A549 (cell line): ENCODE measurements around the gene CERS6. TPM values are rescaled to one million over a fixed set of nuclear protein-coding genes. Genes with fewer than 3 reads are reported as not detected.

Experiments
- ATAC-seq, 2 experiments: fragments of 200-7000 bp in 1 of 2; fragments of >200 bp in 1 of 2; cut with Nextera tagmentation in 1 of 2; cut with Tn5 transposase in 1 of 2; 3 replicates each; pipeline versions ENCODE4 v1.8.0 to v1.9.1; 2018 to 2020; ENCODE audit warnings: mild to moderate bottlenecking in 1 of 2, moderate library complexity in 1 of 2
- CTCF ChIA-PET: fragments of 300-600 bp; sonication (Branson Sonifier 250); formaldehyde crosslinking; extraction: SDS; loops from one replicate; lab custom pipeline; 2021; ENCODE audit warnings: antibody characterized with exemption, inconsistent platforms; lab: Yijun Ruan, JAX
- POLR2A ChIA-PET: fragments of 350-600 bp; formaldehyde crosslinking; extraction: SDS; loops from one replicate; lab custom pipeline; 2021; ENCODE audit warnings: antibody characterized with exemption, inconsistent platforms; lab: Yijun Ruan, JAX
- DNase-seq, 2 experiments: peaks; one replicate each; pipeline versions ENCODE4 v3.0.0 to v3.0.0-alpha.2; 2011 to 2016; ENCODE audit warnings: low read depth in 1 of 2, low spot score in 1 of 2
- FAIRE-seq: peaks from 2 replicates; lab custom pipeline; 2011; peaks lifted over from hg19 to GRCh38; lab: Jason Lieb, UNC
- H3K27ac ChIP-seq, 2 experiments: fragments of >200 bp; sonication (Bioruptor Twin); formaldehyde crosslinking; 3 replicates each; pipeline ENCODE4 v1.5.1; 2016 to 2017
- H3K4me1 ChIP-seq: fragments of >200 bp; sonication (Bioruptor Twin); formaldehyde crosslinking; 3 replicates; pipeline ENCODE4 v1.6.1; 2016
- H3K4me2 ChIP-seq: fragments of >200 bp; sonication (Bioruptor Twin); formaldehyde crosslinking; 3 replicates; pipeline ENCODE4 v1.6.1; 2016
- H3K4me3 ChIP-seq: fragments of >200 bp; sonication (Bioruptor Twin); formaldehyde crosslinking; 3 replicates; pipeline ENCODE4 v1.5.1; 2016
- H3K9me3 ChIP-seq: fragments of >200 bp; sonication (Bioruptor Twin); formaldehyde crosslinking; 3 replicates; pipeline ENCODE4 v1.6.1; 2016
- CBX8 ChIP-seq: fragments of 200-600 bp; sonication (generic); IDR thresholded peaks from 2 replicates; pipeline ENCODE4 v1.6.1; 2016
- CHD2 ChIP-seq: fragments of 150-350 bp; IDR thresholded peaks from 2 replicates; pipeline ENCODE4 v1.6.1; 2014; ENCODE audit warnings: low read length; ENCODE audit not compliant: partially characterized antibody
- EHF ChIP-seq: fragments of 250-450 bp; sonication (Bioruptor Pico); IDR thresholded peaks from 2 replicates; pipeline ENCODE4 v1.5.0; 2020; ENCODE audit warnings: mild to moderate bottlenecking
- EHMT2 ChIP-seq: fragments of 200-600 bp; sonication (generic); IDR thresholded peaks from 2 replicates; pipeline ENCODE4 v1.6.1; 2016; ENCODE audit warnings: antibody characterized with exemption, low read depth, mild to moderate bottlenecking, moderate library complexity
- FOSL2 ChIP-seq, 2 experiments: fragments of 450-650 bp in 1 of 2; fragments of >200 bp in 1 of 2; sonication (Bioruptor Twin) in 1 of 2; formaldehyde crosslinking; IDR thresholded peaks; 2 replicates each; pipeline versions ENCODE4 v1.5.0 to v1.6.1; 2016 to 2020; ENCODE audit warnings: mild to moderate bottlenecking in 1 of 2, moderate library complexity in 1 of 2
- HDAC2 ChIP-seq: fragments of 200-600 bp; sonication (generic); IDR thresholded peaks from 2 replicates; pipeline ENCODE4 v1.6.1; 2016
- HEYL ChIP-seq: fragments of 250-450 bp; sonication (Bioruptor Pico); IDR thresholded peaks from 2 replicates; pipeline ENCODE4 v1.8.0; 2021; ENCODE audit warnings: mild to moderate bottlenecking, moderate library complexity
- HOXA7 ChIP-seq: fragments of 250-450 bp; sonication (Bioruptor Pico); IDR thresholded peaks from 2 replicates; pipeline ENCODE4 v1.5.0; 2020; ENCODE audit warnings: mild to moderate bottlenecking, moderate library complexity
- MAZ ChIP-seq: fragments of 150-350 bp; IDR thresholded peaks from 2 replicates; pipeline ENCODE4 v1.6.1; 2014; ENCODE audit warnings: antibody characterized with exemption, low read depth, low read length, borderline replicate concordance
- MYC ChIP-seq: IDR thresholded peaks from 2 replicates; pipeline ENCODE4 v1.6.1; 2012; ENCODE audit warnings: mild to moderate bottlenecking, inconsistent platforms, low read length, improper control_type of control experiment, borderline replicate concordance
- NFE2L2 ChIP-seq: fragments of 150-350 bp; conservative IDR thresholded peaks from 2 replicates; pipeline ENCODE4 v1.6.1; 2014; ENCODE audit warnings: low read length
- NR3C1 ChIP-seq: fragments of >200 bp; sonication (Bioruptor Twin); formaldehyde crosslinking; IDR thresholded peaks from 3 replicates; pipeline ENCODE4 v1.6.1; 2017
- POLR2AphosphoS2 ChIP-seq: conservative IDR thresholded peaks from 2 replicates; pipeline ENCODE4 v1.6.1; 2012; ENCODE audit warnings: low read length, improper control_type of control experiment, inconsistent platforms
- RFX5 ChIP-seq: fragments of 450-650 bp; IDR thresholded peaks from 2 replicates; pipeline ENCODE4 v1.7.1; 2014; ENCODE audit warnings: antibody characterized with exemption, mild to moderate bottlenecking, moderate library complexity
- RNF2 ChIP-seq: fragments of 200-600 bp; sonication (generic); IDR thresholded peaks from 2 replicates; pipeline ENCODE4 v1.6.1; 2016; ENCODE audit warnings: low read depth, mild to moderate bottlenecking, antibody characterized with exemption, moderate library complexity, borderline replicate concordance
- TFCP2L1 ChIP-seq: fragments of 250-450 bp; sonication (Bioruptor Pico); IDR thresholded peaks from 2 replicates; pipeline ENCODE4 v1.5.0; 2021; ENCODE audit warnings: mild to moderate bottlenecking
- ZC3H11A ChIP-seq: fragments of 450-650 bp; IDR thresholded peaks from 2 replicates; pipeline ENCODE4 v1.6.1; 2014; ENCODE audit warnings: antibody characterized with exemption, mild to moderate bottlenecking
- ZFP36 ChIP-seq: fragments of 450-650 bp; IDR thresholded peaks from 2 replicates; pipeline ENCODE4 v1.6.1; 2014; ENCODE audit warnings: borderline replicate concordance; ENCODE audit not compliant: partially characterized antibody
- ZNF302 ChIP-seq: fragments of 250-450 bp; sonication (Bioruptor Pico); IDR thresholded peaks from 2 replicates; pipeline ENCODE4 v1.9.0; 2021; ENCODE audit warnings: inconsistent platforms, mild to moderate bottlenecking, moderate library complexity
- ZSCAN20 ChIP-seq: fragments of 250-450 bp; sonication (Bioruptor Pico); IDR thresholded peaks from 2 replicates; pipeline ENCODE4 v1.8.0; 2022; ENCODE audit warnings: mild to moderate bottlenecking, moderate library complexity
- WGBS: methylation state at CpG from one replicate; pipeline ENCODE4 v1.1.6; 2017; ENCODE audit errors: missing lambda C conversion rate; 5-methylcytosine and 5-hydroxymethylcytosine counted together
- polyA plus RNA-seq, 4 experiments: library from polyadenylated mRNA; depleted of rRNA in 3 of 4; stranded (reverse); fragments of >200 nt; fragmentation: RNase III in 1 of 4; extraction: RNeasy Plus Mini Kit Qiagen cat#74134 plus additional on column Dnase treatment in 1 of 4; gene quantifications; 2 replicates in 3 of 4; 3 replicates in 1 of 4; pipeline ENCODE4 v1.2.3, GENCODE V29; 2011 to 2017
- TF ChIP-seq, protein P1 (sequence below): IDR thresholded peaks from 2 replicates; pipeline ENCODE4 v1.6.1; 2012
- TF ChIP-seq, protein P2 (sequence below): IDR thresholded peaks from 2 replicates; pipeline ENCODE4 v1.6.1; 2012; ENCODE audit warnings: low read depth, borderline replicate concordance
- TF ChIP-seq, protein P3 (sequence below): fragments of 200-600 bp; sonication (generic); IDR thresholded peaks from 2 replicates; pipeline ENCODE4 v1.6.1; 2016; ENCODE audit warnings: antibody characterized with exemption, mild to moderate bottlenecking, moderate library complexity
- TF ChIP-seq, protein P4 (sequence below): fragments of >200 bp; sonication (Bioruptor Twin); formaldehyde crosslinking; IDR thresholded peaks from 3 replicates; pipeline ENCODE4 v1.6.1; 2016
- TF ChIP-seq, protein P5 (sequence below): fragments of 250-450 bp; sonication (Bioruptor Pico); IDR thresholded peaks from 2 replicates; pipeline ENCODE4 v1.5.0; 2020; ENCODE audit warnings: low read depth, mild to moderate bottlenecking, moderate library complexity

Gene CERS6
- polyA plus RNA-seq, 2 of the 4 experiments (the other 2 are of a cell fraction), result 12.0 to 16.9 TPM

DNA sequence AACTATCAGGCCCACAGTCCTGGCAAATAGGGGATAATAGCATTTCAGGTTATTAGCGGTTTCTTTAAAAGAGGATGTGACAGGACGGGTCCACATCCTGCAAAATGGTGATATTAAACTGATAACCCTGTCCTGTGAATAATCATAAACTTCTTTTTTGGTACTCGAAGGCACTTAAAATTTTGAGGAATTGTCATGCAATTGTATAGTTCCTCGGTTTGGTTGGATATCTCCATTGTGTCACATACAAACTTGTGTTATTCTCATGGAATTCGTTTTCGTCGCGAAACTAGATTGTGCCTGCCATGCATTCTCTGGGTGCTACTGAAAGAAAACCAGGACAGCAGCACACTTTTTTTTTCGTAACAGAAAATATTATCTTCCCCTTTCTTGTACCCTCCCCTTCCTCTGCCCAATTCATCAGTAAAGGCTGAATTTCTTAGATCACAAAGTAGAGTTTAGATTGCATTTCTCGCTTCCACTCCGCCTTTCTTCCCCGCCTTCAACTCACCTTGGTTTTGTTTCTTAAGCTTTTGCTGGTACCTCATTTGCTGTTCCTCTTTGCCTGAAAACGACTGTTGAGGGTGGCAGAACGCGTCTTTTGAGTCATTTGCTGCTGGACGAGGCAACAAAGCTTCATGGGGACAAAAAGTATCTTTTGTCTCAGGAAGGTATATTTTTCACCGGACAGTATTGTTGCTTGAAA, 1.3 kb downstream of the CERS6 start (continued):
- TF ChIP-seq, protein P1, sequence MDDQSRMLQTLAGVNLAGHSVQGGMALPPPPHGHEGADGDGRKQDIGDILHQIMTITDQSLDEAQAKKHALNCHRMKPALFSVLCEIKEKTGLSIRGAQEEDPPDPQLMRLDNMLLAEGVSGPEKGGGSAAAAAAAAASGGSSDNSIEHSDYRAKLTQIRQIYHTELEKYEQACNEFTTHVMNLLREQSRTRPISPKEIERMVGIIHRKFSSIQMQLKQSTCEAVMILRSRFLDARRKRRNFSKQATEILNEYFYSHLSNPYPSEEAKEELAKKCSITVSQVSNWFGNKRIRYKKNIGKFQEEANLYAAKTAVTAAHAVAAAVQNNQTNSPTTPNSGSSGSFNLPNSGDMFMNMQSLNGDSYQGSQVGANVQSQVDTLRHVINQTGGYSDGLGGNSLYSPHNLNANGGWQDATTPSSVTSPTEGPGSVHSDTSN, result no peak
- no peak for TF ChIP-seq HDAC2

DNA sequence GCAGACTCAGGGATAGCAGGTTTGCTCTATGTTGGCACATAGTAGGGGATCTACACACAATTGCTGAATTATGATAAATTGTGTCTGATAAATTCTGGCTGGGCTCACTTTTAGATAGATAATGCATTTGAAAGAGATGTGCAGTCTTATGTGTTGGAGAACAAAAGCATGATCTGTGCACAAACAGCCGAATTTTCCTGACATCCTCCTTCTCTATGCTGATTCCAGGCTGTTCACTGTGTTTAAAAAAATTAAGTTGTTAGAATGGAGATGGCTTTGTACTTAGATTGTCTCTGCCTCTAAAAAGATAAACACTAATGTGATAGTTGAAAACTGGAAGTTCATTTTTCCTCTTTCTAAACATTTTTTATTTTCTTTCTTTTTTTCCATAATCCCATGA, 2.1 kb downstream of the CERS6 start:
- no peak overlapping the region for H3K27ac ChIP-seq
- peaks cover 17% of the 10 kb centered on the region for H3K4me1 ChIP-seq
- 79% methylated on average over 1 of the region's 1 CpG for WGBS
- no peak for FAIRE-seq
- peak overlapping the region; percentile 93 for H3K4me2 ChIP-seq
- no peak for ATAC-seq
- POLR2A ChIA-PET, result no interaction called here
- no peak overlapping the region for H3K4me3 ChIP-seq
- DNase-seq, result no peak
- TF ChIP-seq NFE2L2, result no peak
- TF ChIP-seq, protein P2, sequence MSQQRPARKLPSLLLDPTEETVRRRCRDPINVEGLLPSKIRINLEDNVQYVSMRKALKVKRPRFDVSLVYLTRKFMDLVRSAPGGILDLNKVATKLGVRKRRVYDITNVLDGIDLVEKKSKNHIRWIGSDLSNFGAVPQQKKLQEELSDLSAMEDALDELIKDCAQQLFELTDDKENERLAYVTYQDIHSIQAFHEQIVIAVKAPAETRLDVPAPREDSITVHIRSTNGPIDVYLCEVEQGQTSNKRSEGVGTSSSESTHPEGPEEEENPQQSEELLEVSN, result no peak
- TF ChIP-seq, protein P1, result no peak
- TF ChIP-seq HEYL, result no peak
- no peak for TF ChIP-seq HOXA7 (CRISPR knock-in tag)
- TF ChIP-seq POLR2AphosphoS2, result no peak
- TF ChIP-seq EHF (CRISPR knock-in tag), result no peak
- TF ChIP-seq RNF2, result no peak
- TF ChIP-seq EHMT2, result no peak
- TF ChIP-seq, all 56 proteins: peak for 0
- H3K9me3 ChIP-seq, result peaks cover 3% of the 10 kb centered on the region; the same call in 1 of the 3 replicates
- CTCF ChIA-PET, result no interaction called here

DNA sequence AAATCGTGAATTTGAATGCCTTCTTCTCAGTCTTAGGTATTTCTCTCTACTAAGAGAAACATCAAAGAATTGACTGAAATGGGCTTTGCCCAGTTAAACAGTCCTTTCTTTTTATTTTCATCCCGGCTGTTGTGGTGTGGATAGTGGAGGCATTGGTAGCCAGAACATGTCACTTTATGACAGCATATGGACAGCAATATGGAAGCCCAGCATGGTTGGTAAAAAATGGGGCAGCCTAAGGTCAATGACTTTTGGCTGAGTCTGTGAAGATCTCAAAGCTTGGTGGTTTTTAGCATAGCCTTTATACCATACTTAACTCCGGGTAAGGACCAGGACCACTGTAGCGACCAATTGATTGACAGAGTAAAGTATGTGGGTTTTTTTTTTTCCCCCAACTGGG, 3.2 kb downstream of the CERS6 start:
- FAIRE-seq, result no peak
- H3K9me3 ChIP-seq, result peaks cover 3% of the 10 kb centered on the region; the same call in 1 of the 3 replicates
- H3K4me1 ChIP-seq, result peaks cover 17% of the 10 kb centered on the region
- no peak overlapping the region for H3K27ac ChIP-seq
- no peak overlapping the region for H3K4me3 ChIP-seq
- POLR2A ChIA-PET, result no interaction called here
- CTCF ChIA-PET, result no interaction called here
- WGBS, result 90% methylated on average over 4 of the region's 4 CpGs
- H3K4me2 ChIP-seq, result no peak overlapping the region
- DNase-seq, result no peak
- ATAC-seq, result no peak
- TF ChIP-seq, protein P3, sequence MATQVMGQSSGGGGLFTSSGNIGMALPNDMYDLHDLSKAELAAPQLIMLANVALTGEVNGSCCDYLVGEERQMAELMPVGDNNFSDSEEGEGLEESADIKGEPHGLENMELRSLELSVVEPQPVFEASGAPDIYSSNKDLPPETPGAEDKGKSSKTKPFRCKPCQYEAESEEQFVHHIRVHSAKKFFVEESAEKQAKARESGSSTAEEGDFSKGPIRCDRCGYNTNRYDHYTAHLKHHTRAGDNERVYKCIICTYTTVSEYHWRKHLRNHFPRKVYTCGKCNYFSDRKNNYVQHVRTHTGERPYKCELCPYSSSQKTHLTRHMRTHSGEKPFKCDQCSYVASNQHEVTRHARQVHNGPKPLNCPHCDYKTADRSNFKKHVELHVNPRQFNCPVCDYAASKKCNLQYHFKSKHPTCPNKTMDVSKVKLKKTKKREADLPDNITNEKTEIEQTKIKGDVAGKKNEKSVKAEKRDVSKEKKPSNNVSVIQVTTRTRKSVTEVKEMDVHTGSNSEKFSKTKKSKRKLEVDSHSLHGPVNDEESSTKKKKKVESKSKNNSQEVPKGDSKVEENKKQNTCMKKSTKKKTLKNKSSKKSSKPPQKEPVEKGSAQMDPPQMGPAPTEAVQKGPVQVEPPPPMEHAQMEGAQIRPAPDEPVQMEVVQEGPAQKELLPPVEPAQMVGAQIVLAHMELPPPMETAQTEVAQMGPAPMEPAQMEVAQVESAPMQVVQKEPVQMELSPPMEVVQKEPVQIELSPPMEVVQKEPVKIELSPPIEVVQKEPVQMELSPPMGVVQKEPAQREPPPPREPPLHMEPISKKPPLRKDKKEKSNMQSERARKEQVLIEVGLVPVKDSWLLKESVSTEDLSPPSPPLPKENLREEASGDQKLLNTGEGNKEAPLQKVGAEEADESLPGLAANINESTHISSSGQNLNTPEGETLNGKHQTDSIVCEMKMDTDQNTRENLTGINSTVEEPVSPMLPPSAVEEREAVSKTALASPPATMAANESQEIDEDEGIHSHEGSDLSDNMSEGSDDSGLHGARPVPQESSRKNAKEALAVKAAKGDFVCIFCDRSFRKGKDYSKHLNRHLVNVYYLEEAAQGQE, result no peak
- TF ChIP-seq CBX8 (no peak), FOSL2 (IDR thresholded peaks at IDR 0.05) (no peak), FOSL2 (CRISPR knock-in tag; IDR thresholded peaks at IDR 0.05) (no peak), NR3C1 (no peak), HEYL (no peak), TFCP2L1 (CRISPR knock-in tag) (no peak), MYC (no peak), RFX5 (no peak), ZFP36 (no peak), CHD2 (no peak), ZNF302 (CRISPR knock-in tag) (no peak), ZSCAN20 (CRISPR knock-in tag) (no peak), ZC3H11A (no peak), MAZ (no peak), HDAC2 (no peak)
- TF ChIP-seq, protein P4, sequence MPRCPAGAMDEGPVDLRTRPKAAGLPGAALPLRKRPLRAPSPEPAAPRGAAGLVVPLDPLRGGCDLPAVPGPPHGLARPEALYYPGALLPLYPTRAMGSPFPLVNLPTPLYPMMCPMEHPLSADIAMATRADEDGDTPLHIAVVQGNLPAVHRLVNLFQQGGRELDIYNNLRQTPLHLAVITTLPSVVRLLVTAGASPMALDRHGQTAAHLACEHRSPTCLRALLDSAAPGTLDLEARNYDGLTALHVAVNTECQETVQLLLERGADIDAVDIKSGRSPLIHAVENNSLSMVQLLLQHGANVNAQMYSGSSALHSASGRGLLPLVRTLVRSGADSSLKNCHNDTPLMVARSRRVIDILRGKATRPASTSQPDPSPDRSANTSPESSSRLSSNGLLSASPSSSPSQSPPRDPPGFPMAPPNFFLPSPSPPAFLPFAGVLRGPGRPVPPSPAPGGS, result no peak
- TF ChIP-seq, protein P2, result no peak
- TF ChIP-seq, protein P5, sequence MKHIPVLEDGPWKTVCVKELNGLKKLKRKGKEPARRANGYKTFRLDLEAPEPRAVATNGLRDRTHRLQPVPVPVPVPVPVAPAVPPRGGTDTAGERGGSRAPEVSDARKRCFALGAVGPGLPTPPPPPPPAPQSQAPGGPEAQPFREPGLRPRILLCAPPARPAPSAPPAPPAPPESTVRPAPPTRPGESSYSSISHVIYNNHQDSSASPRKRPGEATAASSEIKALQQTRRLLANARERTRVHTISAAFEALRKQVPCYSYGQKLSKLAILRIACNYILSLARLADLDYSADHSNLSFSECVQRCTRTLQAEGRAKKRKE (CRISPR knock-in tag), result no peak
